Left ventricle myocardium inferior (tissue), 1 donor: Measurements from ENCODE around the gene ABCG1. TPM values are rescaled to one million over a fixed set of nuclear protein-coding genes. Genes with fewer than 3 reads are reported as not detected.

ENCODE experiments used
- DNase-seq: peaks from one replicate; pipeline ENCODE4 v3.0.0-alpha.2; 2020
- H3K27ac ChIP-seq: fragments of 200-600 bp; replicated peaks from 2 replicates; pipeline ENCODE4 v1.8.0; 2021
- H3K27me3 ChIP-seq: fragments of 200-600 bp; 2 replicates; pipeline ENCODE4 v1.8.0; 2021; ENCODE audit warnings: low read depth
- H3K36me3 ChIP-seq: fragments of 200-600 bp; 2 replicates; pipeline ENCODE4 v1.8.0; 2021
- H3K4me1 ChIP-seq: fragments of 200-600 bp; 2 replicates; pipeline ENCODE4 v1.8.0; 2021
- H3K4me3 ChIP-seq: fragments of 200-600 bp; 2 replicates; pipeline ENCODE4 v1.8.0; 2021; ENCODE audit warnings: mild to moderate bottlenecking, moderate library complexity
- H3K9me3 ChIP-seq: fragments of 200-600 bp; replicated peaks from 2 replicates; pipeline ENCODE4 v1.8.0; 2021
- CTCF ChIP-seq: fragments of 200-600 bp; IDR thresholded peaks from 2 replicates; pipeline ENCODE4 v1.8.0; 2021; ENCODE audit warnings: antibody characterized with exemption, mild to moderate bottlenecking, borderline replicate concordance
- intact Hi-C: fragments of 100-400 bp; cut with micrococcal nuclease; formaldehyde crosslinking; loops from one replicate; pipeline ENCODE4 v1.11.0; 2022
- total RNA-seq: library from RNA; stranded (reverse); fragmentation: NEBNext Ultra II Directional; extraction: Animal tissue kit (Norgen Biotek cat#: 25700); gene quantifications from one replicate; pipeline ENCODE4 v1.2.1, GENCODE V29; 2021
- donor health status: DM: no; HTN: yes; CAD: no; lungs with severe emphysema.

The ABCG1 gene
- total RNA-seq, 1 donor from 2014 or later, result 8.7 TPM

- H3K36me3 ChIP-seq, result peaks cover 39% of the 10 kb centered on the region
- H3K27ac ChIP-seq, result no peak overlapping the region
- H3K27me3 ChIP-seq, result no peaks in the 10 kb centered on the region
- H3K4me1 ChIP-seq, result peaks cover 14% of the 10 kb centered on the region
- no peak for TF ChIP-seq CTCF
- intact Hi-C loops, result no loop called here
- no peak for DNase-seq
- H3K4me3 ChIP-seq, result no peak overlapping the region
- no peaks in the 10 kb centered on the region for H3K9me3 ChIP-seq
These were observed 54.2 kb downstream of the ABCG1 start for GRCh38 chr21:42272984-42273600.

GRCh38 chr21:42276076-42276475 lies 57.1 kb downstream of the ABCG1 start:
- no peak for DNase-seq
- Histone ChIP-seq H3K27me3 (no peaks in the 10 kb centered on the region), H3K36me3 (peaks cover 46% of the 10 kb centered on the region), H3K9me3 (no peaks in the 10 kb centered on the region), H3K4me3 (no peak overlapping the region), H3K27ac (no peak overlapping the region), H3K4me1 (no peaks in the 10 kb centered on the region)
- intact Hi-C loops, result no loop called here
- no peak for TF ChIP-seq CTCF

GRCh38 chr21:42276526-42277154 lies 57.7 kb downstream of the ABCG1 start:
- H3K27me3 ChIP-seq, result no peaks in the 10 kb centered on the region
- intact Hi-C loops, result no loop called here
- H3K27ac ChIP-seq, result no peak overlapping the region
- no peaks in the 10 kb centered on the region for H3K9me3 ChIP-seq
- DNase-seq, result no peak
- TF ChIP-seq CTCF, result peak; percentile 27
- no peaks in the 10 kb centered on the region for H3K4me1 ChIP-seq
- H3K4me3 ChIP-seq, result no peak overlapping the region
- H3K36me3 ChIP-seq, result peaks cover 45% of the 10 kb centered on the region

GRCh38 chr21:42277593-42277992 lies 58.7 kb downstream of the ABCG1 start:
- Histone ChIP-seq H3K27me3 (no peaks in the 10 kb centered on the region), H3K36me3 (peaks cover 46% of the 10 kb centered on the region), H3K27ac (no peak overlapping the region), H3K4me1 (no peaks in the 10 kb centered on the region), H3K9me3 (no peaks in the 10 kb centered on the region), H3K4me3 (no peak overlapping the region)
- intact Hi-C loops, result no loop called here
- DNase-seq, result no peak
- no peak for TF ChIP-seq CTCF

- Histone ChIP-seq H3K9me3 (no peaks in the 10 kb centered on the region), H3K4me3 (no peak overlapping the region), H3K36me3 (peaks cover 44% of the 10 kb centered on the region), H3K27ac (no peak overlapping the region), H3K27me3 (no peaks in the 10 kb centered on the region), H3K4me1 (no peaks in the 10 kb centered on the region)
- DNase-seq, result no peak
- intact Hi-C loops, result no loop called here
- no peak for TF ChIP-seq CTCF
These were observed 59.7 kb downstream of the ABCG1 start for GRCh38 chr21:42278451-42279149.
